GOT3 (cell line): ENCODE data around the gene DDX24.

Experiments used
- DNase-seq: peaks from one replicate; lab custom pipeline; 2025; ENCODE audit warnings: mixed read lengths; lab: John Stamatoyannopoulos, UW

DDX24 gene

DNA sequence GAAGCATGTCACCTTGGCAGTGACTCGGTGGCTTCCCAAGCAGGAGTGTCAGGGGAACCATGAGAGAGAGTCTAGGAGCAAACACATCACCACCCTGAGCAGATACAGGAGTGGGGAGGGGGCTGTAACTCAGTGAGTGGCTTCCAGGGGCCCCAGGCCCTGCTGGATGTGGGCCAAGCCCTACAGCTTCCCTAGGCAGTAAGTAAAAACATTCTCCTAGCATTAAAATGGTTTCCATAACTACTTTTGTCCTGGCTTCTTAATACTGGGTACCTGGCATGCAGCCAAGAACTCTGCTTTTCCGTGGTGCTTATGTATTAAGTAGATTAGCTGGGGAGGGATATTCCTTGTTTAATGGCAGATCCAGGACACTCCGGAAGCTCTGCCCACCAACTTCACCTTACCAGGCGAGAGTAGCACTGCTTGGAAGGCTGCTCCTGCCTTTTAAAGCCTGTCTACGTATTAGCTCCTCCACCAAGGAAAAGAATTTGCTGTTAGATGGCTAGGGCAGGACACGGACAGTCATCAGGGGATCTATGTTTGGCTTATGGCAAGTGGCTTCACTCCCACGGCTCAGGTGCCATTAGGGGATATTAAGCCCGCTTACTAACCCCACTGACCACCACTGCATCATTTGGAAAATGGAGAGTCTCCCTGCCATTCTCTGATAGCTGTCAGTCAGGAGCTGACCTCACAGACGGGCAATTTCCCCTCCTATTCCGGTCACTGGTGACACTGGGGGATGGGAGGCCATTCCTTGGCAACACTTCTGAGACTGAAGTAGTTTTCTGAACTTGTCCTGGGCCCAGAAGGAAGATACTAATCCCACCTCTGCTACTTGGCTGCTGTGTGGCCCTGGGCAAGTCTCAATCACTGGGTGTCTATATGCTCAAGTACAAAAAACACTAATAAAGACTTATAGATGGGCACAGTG, 32.0 kb downstream of the DDX24 start:
- no peak for DNase-seq

- DNase-seq: no peak
Measured at GRCh38 chr14:94047581-94047980, 33.4 kb downstream of the DDX24 start.

DNA sequence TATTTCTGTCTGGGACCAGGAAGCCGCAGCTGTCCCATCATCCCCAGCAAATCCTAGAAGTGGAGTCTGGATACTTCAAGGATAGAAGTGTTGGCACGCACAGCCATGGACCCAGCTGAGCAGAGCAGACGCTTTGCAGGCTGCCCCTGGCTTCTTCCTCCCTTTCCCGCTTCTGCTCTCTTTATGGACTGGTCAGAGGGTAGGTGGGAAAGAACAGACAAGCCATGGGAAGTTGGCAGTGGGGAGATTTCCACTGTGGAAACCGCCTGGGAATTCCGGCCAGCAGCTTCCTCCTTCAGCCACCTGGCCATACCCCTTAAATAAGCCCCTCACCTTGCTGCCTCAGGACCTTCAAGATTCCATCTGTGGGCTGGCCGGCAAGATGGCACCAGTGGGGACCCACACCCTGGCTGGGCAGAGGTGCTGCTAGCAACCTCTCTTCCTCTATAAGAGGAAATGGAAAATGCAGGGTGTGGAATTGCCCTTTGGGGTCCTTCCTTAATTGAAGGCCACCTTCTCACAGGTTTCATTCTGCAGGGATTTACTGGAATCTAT, 34.2 kb downstream of the DDX24 start:
- no peak for DNase-seq

DNA sequence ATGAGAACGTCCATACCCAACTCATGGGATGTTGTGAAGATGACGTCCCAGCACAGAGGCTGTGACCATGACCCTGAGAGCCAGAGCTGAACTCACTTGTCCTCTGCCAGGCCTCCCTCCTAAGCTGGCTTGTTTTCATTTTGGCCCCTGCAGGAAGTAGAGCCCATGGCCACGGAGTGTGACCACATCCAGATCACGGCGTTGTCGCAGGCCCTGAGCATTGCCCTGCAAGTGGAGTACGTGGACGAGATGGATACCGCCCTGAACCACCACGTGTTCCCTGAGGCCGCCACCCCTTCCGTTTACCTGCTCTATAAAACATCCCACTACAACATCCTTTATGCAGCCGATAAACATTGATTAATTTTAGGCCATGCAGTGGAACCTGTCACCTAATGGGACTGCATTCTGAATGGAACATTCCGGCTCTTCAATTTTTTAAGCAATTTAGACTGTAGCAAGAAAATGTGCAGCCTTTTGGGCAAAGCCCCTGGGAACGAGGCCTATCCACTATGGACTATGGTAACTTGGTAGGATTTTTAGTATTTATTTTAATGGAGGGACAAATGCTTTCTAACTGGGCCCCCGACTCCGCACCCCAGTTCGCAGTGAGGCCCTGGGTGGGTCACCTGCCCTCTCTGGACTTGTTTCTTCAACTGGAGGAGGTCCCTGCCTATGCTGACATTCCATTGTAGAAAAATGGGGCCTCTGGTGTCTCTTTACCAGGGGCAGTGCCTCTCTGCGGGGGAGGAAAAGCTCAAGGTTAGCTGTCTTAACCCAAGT, 35.2 kb downstream of the DDX24 start:
- no peak for DNase-seq

DNA sequence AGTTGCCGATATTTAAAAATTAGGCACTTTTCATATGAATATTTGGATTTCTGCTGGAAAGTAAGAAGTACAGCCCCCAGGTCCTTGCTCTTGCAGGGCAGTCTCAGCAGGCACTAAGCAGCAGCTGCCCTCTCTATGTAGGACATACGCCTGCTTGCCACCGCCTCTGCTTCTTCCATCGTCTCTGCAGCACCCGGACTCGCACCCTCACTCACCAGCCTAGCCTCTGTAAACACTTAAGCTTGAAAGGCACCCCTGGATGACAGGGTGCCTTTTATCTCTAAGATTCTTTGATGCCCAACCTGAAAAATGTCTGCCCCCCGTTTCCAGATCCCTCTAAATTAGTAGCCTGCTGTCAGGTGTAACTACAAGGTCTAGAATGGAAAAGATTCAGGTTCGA, 35.9 kb downstream of the DDX24 start:
- no peak for DNase-seq

- no peak for DNase-seq
Measured at GRCh38 chr14:94044476-94045091, 36.4 kb downstream of the DDX24 start.

GRCh38 chr14:94043756-94044475, 37.1 kb downstream of the DDX24 start:
- DNase-seq: no peak

DNA sequence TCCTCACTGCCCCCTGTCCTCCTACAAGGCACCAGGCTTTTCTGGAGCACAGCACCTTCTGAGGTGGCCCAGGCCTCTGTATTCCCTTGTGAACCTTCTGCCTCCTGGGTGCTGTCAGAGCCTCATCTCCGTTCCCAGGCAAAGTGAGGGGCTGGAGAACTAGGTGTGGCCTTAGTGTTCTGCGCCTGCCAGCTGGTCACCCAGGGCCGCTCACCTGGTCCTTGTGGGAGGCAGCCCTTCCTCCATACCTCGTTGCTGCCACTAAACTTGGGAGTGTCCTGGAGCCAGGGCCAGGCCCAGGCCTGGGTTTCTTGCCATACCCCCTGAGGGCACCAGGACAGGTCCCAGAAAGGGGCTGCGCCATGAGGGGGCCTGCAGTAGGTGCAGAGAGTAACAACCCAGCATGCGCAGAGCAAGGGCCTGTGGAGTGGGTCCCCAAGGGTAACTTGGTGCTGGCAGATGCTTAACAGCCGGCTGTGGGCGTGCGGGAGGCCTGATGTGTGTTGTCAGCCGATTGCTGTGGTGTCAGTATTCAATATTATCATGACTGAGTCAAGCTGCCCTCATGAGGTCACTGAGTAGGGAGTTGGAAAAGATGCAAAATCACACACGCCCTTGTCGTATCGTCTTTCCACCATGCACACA, 37.8 kb downstream of the DDX24 start:
- no peak for DNase-seq

- DNase-seq: no peak
Measured at GRCh38 chr14:94042433-94043091, 38.4 kb downstream of the DDX24 start.

DNA sequence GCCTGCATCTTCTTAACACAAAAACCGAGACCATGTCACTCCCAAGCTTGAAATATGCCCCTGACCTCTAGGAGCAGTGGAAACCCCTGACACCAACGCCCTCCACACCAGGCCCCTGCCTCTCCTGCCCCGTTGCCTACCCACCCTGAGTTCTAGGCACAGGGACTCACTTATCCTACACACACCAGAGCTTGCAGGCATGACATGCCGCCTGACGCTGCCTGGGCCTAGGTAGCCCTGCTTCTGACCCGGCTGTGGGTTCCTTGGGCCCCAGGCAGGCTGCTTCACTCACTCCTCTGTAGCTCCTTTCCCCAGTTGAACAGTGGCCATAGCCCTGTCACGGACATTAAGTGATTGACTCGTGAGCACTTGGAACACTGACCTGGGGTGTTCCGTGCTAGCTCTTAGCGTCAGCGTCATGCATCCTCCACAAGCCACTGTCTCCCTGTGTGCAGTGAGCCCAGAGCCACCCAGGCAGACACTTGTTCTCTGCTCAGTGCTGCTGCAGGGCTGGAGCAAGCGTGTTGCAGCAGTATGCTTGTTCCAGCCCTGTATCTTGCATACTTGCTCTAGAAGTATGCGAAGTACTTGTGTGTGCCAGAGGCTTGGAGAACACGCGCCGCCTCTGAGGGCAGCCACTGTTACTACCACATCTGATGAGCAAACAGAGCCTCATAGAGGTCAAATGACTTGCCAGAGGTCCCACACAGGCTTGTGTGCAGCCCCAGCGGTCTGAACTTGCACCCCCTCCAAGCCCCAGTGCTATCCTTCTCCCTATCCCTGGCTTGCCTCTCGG, 39.3 kb downstream of the DDX24 start:
- no peak for DNase-seq

DNA sequence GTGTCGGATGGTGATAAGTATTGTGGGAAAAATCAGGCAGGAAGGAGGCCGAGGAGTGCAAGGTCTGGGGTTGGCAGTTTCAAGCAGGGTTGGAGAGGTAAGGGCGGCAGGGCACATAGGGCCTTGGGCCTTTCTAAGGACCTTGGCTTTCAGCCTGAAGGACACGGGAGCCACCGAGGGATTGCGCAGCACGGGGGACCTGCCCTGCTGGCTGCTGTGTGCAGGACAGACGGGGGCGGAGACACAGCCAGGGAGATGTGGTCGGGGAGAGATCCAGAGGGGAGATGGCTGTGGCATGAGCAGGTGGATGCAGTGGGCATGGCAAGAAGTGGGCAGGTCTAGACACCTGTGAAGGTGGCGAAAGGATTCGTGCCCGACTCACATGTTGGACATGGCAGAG, 40.2 kb downstream of the DDX24 start:
- DNase-seq: no peak

- DNase-seq: no peak
Measured at GRCh38 chr14:94040247-94040646, 40.8 kb downstream of the DDX24 start.

DNA sequence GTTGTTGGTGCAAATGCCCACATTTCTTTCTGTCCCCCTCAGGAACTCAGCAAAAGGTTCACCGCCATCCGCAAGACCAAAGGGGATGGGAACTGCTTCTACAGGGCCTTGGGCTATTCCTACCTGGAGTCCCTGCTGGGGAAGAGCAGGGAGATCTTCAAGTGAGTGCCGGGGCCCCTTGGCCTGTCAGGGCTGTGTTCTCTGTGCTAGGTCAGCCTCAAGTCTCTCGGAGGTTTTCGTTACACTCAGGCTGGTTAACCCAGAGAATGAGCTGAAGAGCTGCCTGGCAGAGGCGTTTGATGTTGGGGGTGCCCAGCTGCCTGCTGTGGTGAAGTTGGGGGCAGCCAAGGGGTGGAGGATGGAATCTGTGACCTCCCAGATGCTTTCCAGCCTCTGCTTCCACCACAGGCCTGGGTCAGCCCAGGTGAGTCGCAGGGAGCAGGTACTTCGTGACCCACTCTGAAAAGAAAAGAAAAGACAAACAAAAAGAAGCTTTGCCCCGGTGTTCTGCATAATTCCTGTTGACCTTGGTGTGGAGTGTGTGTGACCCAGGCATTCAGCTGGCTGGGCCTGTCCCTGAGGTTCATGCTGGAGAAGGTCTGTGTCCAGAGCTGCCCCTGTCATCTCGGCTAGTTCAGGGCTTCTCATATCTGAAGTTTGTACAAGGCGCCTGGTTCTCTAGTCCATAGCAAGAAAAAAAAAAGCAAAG, 41.9 kb downstream of the DDX24 start:
- no peak for DNase-seq

DNA sequence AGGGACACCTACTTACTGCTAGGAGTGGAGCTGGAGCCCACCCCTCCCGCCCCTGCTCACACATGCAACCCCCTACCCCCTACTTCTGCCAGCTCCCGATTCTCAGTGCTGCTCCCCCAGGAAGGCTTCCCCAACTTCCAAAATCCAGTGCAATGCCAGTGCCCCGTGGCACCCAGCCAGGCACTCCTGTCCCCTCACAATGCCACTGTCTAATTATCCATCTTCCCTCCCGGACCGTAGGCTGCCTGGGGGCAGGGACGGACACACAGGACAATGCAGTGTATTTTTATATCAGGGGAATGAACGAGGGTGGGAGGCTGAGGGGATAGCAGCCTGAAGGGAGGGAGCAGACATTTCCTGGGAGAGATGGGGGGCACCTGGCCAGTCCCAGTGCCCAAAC, 42.5 kb downstream of the DDX24 start:
- no peak for DNase-seq

DNA sequence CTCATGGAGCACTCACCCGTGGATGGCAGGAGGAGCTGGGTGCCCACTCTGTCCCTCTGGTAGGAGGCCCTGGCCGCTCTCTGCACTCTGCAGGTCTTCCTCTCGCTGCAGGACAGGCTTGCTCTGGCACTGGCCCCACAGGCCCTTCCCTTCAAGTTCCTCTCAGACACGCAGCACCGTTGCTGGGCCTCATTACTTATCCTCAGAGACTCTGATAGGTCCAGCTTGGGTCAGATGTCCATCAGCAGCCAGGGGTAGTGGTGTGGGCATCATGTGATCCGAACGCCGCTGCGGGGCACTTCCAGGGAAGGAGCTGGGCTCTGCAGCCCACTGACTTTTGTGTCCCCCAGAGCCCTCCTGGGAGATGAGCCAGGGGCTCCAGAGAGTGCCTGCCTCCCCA, 43.0 kb downstream of the DDX24 start:
- DNase-seq: no peak

DNA sequence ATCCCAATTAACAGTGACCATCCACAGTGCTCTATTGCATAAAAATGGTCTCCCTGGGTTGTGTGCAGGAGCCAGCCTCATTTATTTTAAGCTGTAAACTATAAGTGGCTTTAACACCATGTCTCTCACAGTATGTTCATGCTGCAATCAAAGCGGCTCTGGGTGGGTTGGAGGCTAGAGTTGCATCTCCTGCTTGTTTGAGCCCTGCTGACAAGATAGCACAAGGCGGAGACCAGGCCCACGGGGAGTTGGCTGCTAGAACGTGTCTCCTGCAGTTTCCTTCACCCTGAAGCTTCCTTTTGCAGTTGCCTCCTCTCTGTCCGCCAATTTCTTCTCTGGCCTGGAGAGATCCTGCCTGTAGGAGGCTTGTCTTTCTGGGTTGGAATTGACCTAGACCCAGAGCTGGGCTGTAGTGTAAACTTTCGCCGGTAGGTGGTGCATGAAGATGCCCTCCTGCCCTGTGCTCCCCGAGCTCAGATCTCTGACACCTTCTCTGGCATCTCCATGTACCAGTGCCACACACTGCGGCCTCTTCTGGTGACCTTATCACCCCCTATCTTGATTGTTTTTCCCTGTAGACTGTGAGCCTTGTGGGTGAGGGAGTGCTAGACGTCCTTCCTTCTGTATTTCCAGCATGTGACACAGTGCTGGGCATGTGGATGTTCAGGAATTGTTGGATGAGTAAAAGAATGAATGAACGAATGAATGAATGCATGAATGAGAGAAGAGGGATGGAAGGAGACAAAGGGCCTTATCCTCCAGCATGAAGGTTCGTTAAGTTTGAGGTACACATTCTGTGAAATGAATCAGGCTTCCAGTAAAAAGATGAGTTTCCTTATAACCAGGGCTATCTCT, 44.5 kb downstream of the DDX24 start:
- no peak for DNase-seq

GRCh38 chr14:94034886-94035285, 46.1 kb downstream of the DDX24 start:
- no peak for DNase-seq

DNA sequence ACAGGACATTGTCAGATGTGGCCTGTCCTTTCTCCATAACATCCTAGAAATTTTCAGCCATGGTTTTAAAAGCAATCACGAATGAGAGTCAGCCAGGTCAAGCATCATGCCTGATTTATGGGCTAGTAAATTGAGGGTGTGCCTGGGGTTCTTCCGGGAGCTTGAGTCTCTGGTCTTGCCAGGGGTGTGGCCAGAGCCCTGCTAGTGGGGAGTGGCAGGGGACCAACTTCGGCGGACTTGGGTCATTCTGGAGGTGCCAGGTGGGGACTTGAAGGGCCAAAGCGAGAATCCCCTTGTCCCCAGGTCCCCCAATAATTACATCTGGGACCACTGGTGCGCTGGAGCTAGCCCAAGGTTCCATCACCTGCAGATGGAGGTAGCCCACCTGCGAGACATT, 49.1 kb downstream of the DDX24 start:
- no peak for DNase-seq
